ENCODE measurements around the gene KLF16. TPM values are rescaled to one million over a fixed set of nuclear protein-coding genes. Genes with fewer than 3 reads are reported as not detected.

KLF16 gene
- total and polyA plus RNA-seq, 9 of the 15 experiments (the other 6 are each of a cell fraction or from before 2014, with no cell fraction given): 0.04 to 60.4 (median 6.8) TPM

DNA sequence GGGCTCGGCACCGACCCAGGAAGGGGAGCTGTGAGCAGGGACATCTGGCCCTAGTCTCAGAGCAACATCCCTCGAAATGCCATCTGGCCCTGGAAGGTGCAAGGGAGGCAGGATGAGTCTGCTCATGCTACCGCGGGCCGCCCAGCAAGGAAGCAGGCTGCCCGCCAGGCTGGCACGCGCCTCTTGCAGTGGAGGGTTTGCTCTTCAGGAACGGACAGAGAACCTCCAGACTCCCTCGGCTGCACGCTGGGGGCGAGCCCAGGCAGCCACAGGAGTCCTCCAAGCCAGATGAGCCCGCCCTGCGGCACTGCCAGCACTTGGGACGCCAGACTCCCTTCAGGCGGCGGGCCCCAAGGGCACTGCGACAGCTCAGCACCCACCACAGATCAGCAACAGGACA, 41.2 kb downstream of the KLF16 start:
- Histone ChIP-seq H3K36me3 (ENCODE audit: control insufficient read depth, insufficient read depth, low read length) (peaks cover 86% of the 10 kb centered on the region; the same call in 2 of the 3 replicates), H3K4me3 (no peak overlapping the region), H3K9me1 (ENCODE audit: control insufficient read depth, insufficient read depth, low read length) (no peaks in the 10 kb centered on the region), H3K79me2 (ENCODE audit: control insufficient read depth, insufficient read depth, low read length) (peaks cover 38% of the 10 kb centered on the region), H3K4me1 (replicated peaks in 1 of 2; ENCODE audit: control insufficient read depth in 2 of 2, insufficient read depth in 2 of 2, low read length in 2 of 2) (peaks cover 11 to 45% of the 10 kb centered on the region in 2 experiments), H3K27ac (ENCODE audit: extremely low read depth, low read depth, low read length) (no peak overlapping the region), H4K20me1 (replicated peaks; ENCODE audit: control insufficient read depth, insufficient read depth, low read length) (no peaks in the 10 kb centered on the region), H3K4me2 (ENCODE audit: insufficient read depth, low read length) (no peak overlapping the region), H2AFZ (ENCODE audit: low read depth, low read length) (no peak overlapping the region), H3K27me3 (ENCODE audit: control insufficient read depth in 2 of 2, insufficient read depth in 2 of 2, low read length in 2 of 2) (no peaks in the 10 kb centered on the region), H3K9ac (ENCODE audit: insufficient read depth in 1 of 2, low read depth in 2 of 2, low read length in 2 of 2) (peak overlapping the region in 1 of 2 experiments; percentile 28; a peak in 1 of 4 replicates), H3K9me3 (replicated peaks; ENCODE audit: control insufficient read depth, insufficient read depth, low read depth, low read length) (no peaks in the 10 kb centered on the region)
- TF ChIP-seq PATZ1 (CRISPR knock-in tag; IDR thresholded peaks at IDR 0.05; ENCODE audit: borderline replicate concordance): no peak
- TF ChIP-seq POLR2G (IDR thresholded peaks at IDR 0.05; ENCODE audit: low read depth, low read length): peak; percentile 9; the same call in 1 of the 2 replicates
- intact Hi-C loops (cut with micrococcal nuclease) (no loop called here), in situ Hi-C loops (cut with MboI) (no loop called here)
- BruUV-seq (replicated peaks): no TSS peak
- FAIRE-seq (no peak), ATAC-seq (no peak), DNase-seq (ENCODE audit: extremely low read depth in 1 of 4, low spot score in 3 of 4) (no peak)
- 97% methylated on average over 17 of the region's 19 CpGs for WGBS (ENCODE audit: insufficient coverage, low coverage, missing lambda C conversion rate)
- POLR2A ChIA-PET: no interaction called here
- CTCF ChIA-PET (ENCODE audit: low intra/inter-chr PET ratio): no interaction called here
